DMS153 treated with DMSO at 0.1 percent for 48 hours (cell line): Measurements from ENCODE around the gene GRIN3A.

ENCODE experiments used
- DNase-seq: peaks from one replicate; lab custom pipeline; 2025; ENCODE audit not compliant: unreplicated experiment; lab: John Stamatoyannopoulos, UW

The GRIN3A gene

GRCh38 chr9:101706261-101706798 lies 32.1 kb downstream of the GRIN3A start:
- DNase-seq, result peak; percentile 20

GRCh38 chr9:101705135-101705661 lies 33.2 kb downstream of the GRIN3A start:
- DNase-seq, result peak; percentile 69

GRCh38 chr9:101702257-101702656 lies 36.2 kb downstream of the GRIN3A start:
- no peak for DNase-seq

- no peak for DNase-seq
Measured at GRCh38 chr9:101693546-101694336, 44.7 kb downstream of the GRIN3A start.

- DNase-seq, result no peak
Measured at GRCh38 chr9:101691657-101692056, 46.8 kb downstream of the GRIN3A start.

GRCh38 chr9:101689039-101689438 lies 49.4 kb downstream of the GRIN3A start:
- DNase-seq, result no peak

GRCh38 chr9:101684665-101685064 lies 53.8 kb downstream of the GRIN3A start:
- no peak for DNase-seq

- no peak for DNase-seq
Measured at GRCh38 chr9:101683236-101683635, 55.2 kb downstream of the GRIN3A start.

GRCh38 chr9:101677861-101678260 lies 60.6 kb downstream of the GRIN3A start:
- no peak for DNase-seq

GRCh38 chr9:101675341-101675740 lies 63.1 kb downstream of the GRIN3A start:
- no peak for DNase-seq

GRCh38 chr9:101674165-101674564 lies 64.3 kb downstream of the GRIN3A start:
- DNase-seq, result no peak

GRCh38 chr9:101673642-101674041 lies 64.8 kb downstream of the GRIN3A start:
- no peak for DNase-seq

- DNase-seq, result no peak
Measured at GRCh38 chr9:101671567-101671966, 66.9 kb downstream of the GRIN3A start.

- DNase-seq, result no peak
Measured at GRCh38 chr9:101668421-101668820, 70.0 kb downstream of the GRIN3A start.

- no peak for DNase-seq
Measured at GRCh38 chr9:101664453-101664852, 74.0 kb downstream of the GRIN3A start.

GRCh38 chr9:101652601-101653175 lies 85.8 kb downstream of the GRIN3A start:
- DNase-seq, result no peak

GRCh38 chr9:101650142-101650541 lies 88.3 kb downstream of the GRIN3A start:
- DNase-seq, result no peak

- no peak for DNase-seq
Measured at GRCh38 chr9:101648493-101648892, 90.0 kb downstream of the GRIN3A start.

- no peak for DNase-seq
Measured at GRCh38 chr9:101639785-101640665, 98.4 kb downstream of the GRIN3A start.

- DNase-seq, result no peak
Measured at GRCh38 chr9:101639311-101639710, 99.1 kb downstream of the GRIN3A start.

- no peak for DNase-seq
Measured at GRCh38 chr9:101636247-101636646, 102.2 kb downstream of the GRIN3A start.
